GM12878 (cell line): ENCODE results near the gene PRDM4. TPM values are rescaled to one million over a fixed set of nuclear protein-coding genes. Genes with fewer than 3 reads are reported as not detected.

Experiments
- ATAC-seq: fragments of 200-7000 bp; cut with Tn5 transposase; 3 replicates; pipeline ENCODE4 v1.9.1; 2020; ENCODE audit warnings: mild to moderate bottlenecking, moderate library complexity
- Bru-seq: library from RNA; stranded (reverse); fragments of 400-500 nt; gene quantifications from one replicate; lab custom pipeline; 2021; lab: Mats Ljungman, UMichigan
- BruChase-seq, 2 experiments: library from RNA; stranded (reverse); fragments of 400-500 nt; gene quantifications; one replicate each; lab custom pipeline; 2021; lab: Mats Ljungman, UMichigan
- BruUV-seq: library from RNA; stranded (reverse); fragments of 400-500 nt; replicated peaks from 2 replicates; lab custom pipeline; 2021; lab: Mats Ljungman, UMichigan
- CTCF ChIA-PET: fragments of 300-600 bp; sonication (Branson Sonifier 250); formaldehyde crosslinking; extraction: SDS; loops from one replicate; lab custom pipeline; 2021; ENCODE audit warnings: inconsistent platforms; lab: Yijun Ruan, JAX
- POLR2A ChIA-PET: fragments of 350-600 bp; formaldehyde crosslinking; extraction: SDS; loops from one replicate; lab custom pipeline; 2021; ENCODE audit warnings: inconsistent platforms; lab: Charles Lee
- RAD21 ChIA-PET: fragments of 300-600 bp; sonication (Branson Sonifier 250); formaldehyde crosslinking; loops from one replicate; lab custom pipeline; 2023; ENCODE audit warnings: antibody characterized with exemption; ENCODE audit not compliant: unreplicated experiment; lab: Charles Lee
- SMC1A ChIA-PET: fragments of 300-600 bp; sonication (Branson Sonifier 250); formaldehyde crosslinking; loops from one replicate; lab custom pipeline; 2023; ENCODE audit not compliant: unreplicated experiment, uncharacterized antibody; lab: Charles Lee
- DNase-seq: peaks from one replicate; pipeline ENCODE4 v3.0.0-alpha.2; 2011; ENCODE audit warnings: low read depth, low spot score
- FAIRE-seq: peaks from 3 replicates; lab custom pipeline; 2011; peaks lifted over from hg19 to GRCh38; lab: Jason Lieb, UNC
- H2AFZ ChIP-seq: 2 replicates; pipeline ENCODE4 v1.6.0; 2011; ENCODE audit warnings: low read depth, low read length, control low read depth; ENCODE audit not compliant: control insufficient read depth
- H3K27ac ChIP-seq: 2 replicates; pipeline ENCODE4 v1.5.1; 2011; ENCODE audit warnings: control low read depth; ENCODE audit not compliant: control insufficient read depth, insufficient read depth
- H3K27me3 ChIP-seq, 2 experiments: replicated peaks in 1 of 2; 2 replicates each; pipeline versions ENCODE4 v1.6.0 to v1.6.1; 2011; ENCODE audit warnings: low read length in 1 of 2; ENCODE audit not compliant: control insufficient read depth in 2 of 2, insufficient read depth in 2 of 2
- H3K36me3 ChIP-seq, 2 experiments: 2 replicates each; pipeline ENCODE4 v1.5.1; 2011; ENCODE audit warnings: low read length in 1 of 2; ENCODE audit not compliant: control insufficient read depth in 2 of 2, insufficient read depth in 2 of 2
- H3K4me1 ChIP-seq: 2 replicates; pipeline ENCODE4 v1.6.1; 2011; ENCODE audit warnings: mild to moderate bottlenecking, low read length, moderate library complexity, mixed read lengths; ENCODE audit not compliant: control insufficient read depth, insufficient read depth
- H3K4me2 ChIP-seq: 2 replicates; pipeline ENCODE4 v1.6.0; 2011; ENCODE audit warnings: control low read depth; ENCODE audit not compliant: control insufficient read depth, insufficient read depth
- H3K4me3 ChIP-seq: fragments of 200-600 bp; sonication (generic); 2 replicates; pipeline ENCODE4 v1.5.1; 2016
- H3K79me2 ChIP-seq: 2 replicates; pipeline ENCODE4 v1.6.0; 2011; ENCODE audit warnings: low read length; ENCODE audit not compliant: control insufficient read depth, insufficient read depth
- H3K9ac ChIP-seq: 2 replicates; pipeline ENCODE4 v1.8.0; 2011; ENCODE audit warnings: low read length, control low read depth, mixed read lengths; ENCODE audit not compliant: control insufficient read depth, insufficient read depth
- H3K9me3 ChIP-seq: replicated peaks from 3 replicates; pipeline ENCODE4 v1.5.1; 2011; ENCODE audit warnings: mild to moderate bottlenecking, low read length; ENCODE audit not compliant: control insufficient read depth, insufficient read depth
- H4K20me1 ChIP-seq: 2 replicates; pipeline ENCODE4 v1.6.0; 2011; ENCODE audit not compliant: control insufficient read depth, insufficient read depth
- MLLT1 ChIP-seq: fragments of 450-650 bp; IDR thresholded peaks from 2 replicates; pipeline ENCODE4 v1.6.1; 2016; ENCODE audit warnings: mild to moderate bottlenecking
- MTA3 ChIP-seq: IDR thresholded peaks from 2 replicates; pipeline ENCODE4 v1.6.1; 2012; ENCODE audit warnings: low read length, inconsistent platforms, borderline replicate concordance
- SMC3 ChIP-seq: IDR thresholded peaks from 2 replicates; pipeline ENCODE4 v1.6.1; 2011; ENCODE audit warnings: low read length, improper control_type of control experiment, borderline replicate concordance
- WRNIP1 ChIP-seq: IDR thresholded peaks from 2 replicates; pipeline ENCODE4 v1.6.1; 2011; ENCODE audit warnings: low read depth, low read length, improper control_type of control experiment, borderline replicate concordance
- ZSCAN29 ChIP-seq: fragments of 450-650 bp; IDR thresholded peaks from 2 replicates; pipeline ENCODE4 v1.6.1; 2017; ENCODE audit warnings: mild to moderate bottlenecking, moderate library complexity
- WGBS: methylation state at CpG from one replicate; pipeline ENCODE4 v1.1.6; 2016; ENCODE audit warnings: low lambda C conversion rate; ENCODE audit not compliant: insufficient replicate concordance, insufficient coverage; ENCODE audit errors: missing lambda C conversion rate; 5-methylcytosine and 5-hydroxymethylcytosine counted together
- in situ Hi-C: fragments of 300-500 bp; cut with MboI; formaldehyde crosslinking; loops from 9 replicates; pipeline ENCODE4 v1.14.3; 2018; ENCODE audit warnings: mixed read lengths
- intact Hi-C: fragments of 100-400 bp; cut with micrococcal nuclease; formaldehyde crosslinking; loops from one replicate; pipeline ENCODE4 v1.14.2; 2022; ENCODE audit not compliant: unreplicated experiment
- long read RNA-seq, 2 experiments: library from polyadenylated mRNA; unstranded; transcript quantifications; one replicate each; pipeline ENCODE4 v2.0.0, GENCODE V29; 2019 to 2020
- polyA minus RNA-seq, 3 experiments: library from RNA; depleted of rRNA, polyadenylated mRNA; stranded (reverse); fragments of >200 nt; gene quantifications; 2 replicates each; pipeline ENCODE4 v1.2.3, GENCODE V29; 2011
- polyA plus RNA-seq, 11 experiments: library from polyadenylated mRNA; depleted of rRNA in 4 of 11; unstranded in 6 of 11; stranded (reverse) in 5 of 11; fragments of >200 nt; fragmentation: Nextera tagmentation in 4 of 11; fragmentation: Illumina TruSeq in 1 of 11; extraction: Ambion mirVana in 4 of 11; extraction: Trizol in 1 of 11; gene quantifications; 1 replicate in 1 of 11; 2 replicates in 10 of 11; pipeline versions ENCODE4 v1.2.1 to v1.2.3, GENCODE V29; 2011 to 2016; ENCODE audit warnings: inconsistent platforms in 2 of 11, missing spikeins in 2 of 11, low read depth in 1 of 11
- total RNA-seq, 4 experiments: library from RNA; depleted of rRNA in 3 of 4; stranded (reverse); fragments of >200 nt in 3 of 4; fragmentation: Illumina TruSeq in 1 of 4; extraction: Trizol in 1 of 4; gene quantifications; 2 replicates each; pipeline versions ENCODE4 v1.2.1 to v1.2.3, GENCODE V29; 2013 to 2021
- TF ChIP-seq, protein P1 (sequence below): IDR thresholded peaks from 2 replicates; pipeline ENCODE4 v1.6.1; 2011; ENCODE audit warnings: borderline replicate concordance, low read depth, mild to moderate bottlenecking, moderate library complexity, low read length; ENCODE audit not compliant: insufficient read depth, poor library complexity, severe bottlenecking
- TF ChIP-seq, protein P2 (sequence below), 3 experiments: IDR thresholded peaks in 2 of 3; conservative IDR thresholded peaks in 1 of 3; 2 replicates each; pipeline ENCODE4 v1.5.1; 2011; ENCODE audit warnings: low read depth in 3 of 3, low read length in 3 of 3, mild to moderate bottlenecking in 3 of 3, control low read depth in 2 of 3, moderate library complexity in 2 of 3, inconsistent platforms in 1 of 3, mixed read lengths in 1 of 3; ENCODE audit not compliant: control insufficient read depth in 2 of 3, insufficient read depth in 1 of 3; ENCODE audit errors: extremely low read depth in 1 of 3

The PRDM4 gene
- 62.0 and 66.5 TPM in 2 replicates for total RNA-seq (2013; cell fraction: nucleolus; rRNA removed)
- total RNA-seq (2014; rRNA removed) (16.9 and 19.9 TPM in 2 replicates), total RNA-seq (2014; rRNA removed; fragmentation: Illumina TruSeq; extraction: Trizol) (15.0 and 15.4 TPM in 2 replicates), total RNA-seq (2021) (20.0 and 22.0 TPM in 2 replicates), polyA plus RNA-seq (2011; rRNA removed) (18.8 and 22.2 TPM in 2 replicates), polyA plus RNA-seq (2014; fragmentation: Illumina TruSeq; extraction: Trizol) (18.8 and 27.0 TPM in 2 replicates), polyA plus RNA-seq (2014; fragmentation: Nextera tagmentation; extraction: Ambion mirVana) (1 to 10 TPM; 5.1 to 5.9 TPM), polyA plus RNA-seq (2014; rRNA removed) (12.4 and 14.6 TPM in 2 replicates), polyA plus RNA-seq (2016; fragmentation: Nextera tagmentation; extraction: Ambion mirVana) (10 to 100 TPM; 12.2 to 13.9 TPM), polyA minus RNA-seq (2011; rRNA and poly(A)+ RNA removed) (22.3 and 28.3 TPM in 2 replicates), Bru-seq, nascent RNA (percentile 89 among the genes with signal in this experiment), BruChase-seq, experiment 1, labeled RNA remaining after a 6-hour chase (percentile 74 among the genes with signal in this experiment), BruChase-seq, experiment 2, labeled RNA remaining after a 2-hour chase (percentile 86 among the genes with signal in this experiment)
- 8.6 TPM for polyA plus RNA-seq (2011; ENCODE audit: low read depth)
- polyA plus RNA-seq (2011; cell fraction: cytosol; rRNA removed) = 17.3 and 18.5 TPM in 2 replicates
- 22.2 and 24.6 TPM in 2 replicates for polyA plus RNA-seq (2011; cell fraction: nucleus; rRNA removed)
- 8.9 and 9.4 TPM in 2 replicates for polyA plus RNA-seq (2012)
- 9.2 and 15.5 TPM in 2 replicates for polyA minus RNA-seq (2011; cell fraction: cytosol; rRNA and poly(A)+ RNA removed)
- 18.7 and 28.6 TPM in 2 replicates for polyA minus RNA-seq (2011; cell fraction: nucleus; rRNA and poly(A)+ RNA removed)
- long read RNA-seq, experiment 1, full-length matches to known transcripts = 2 of 4 reads
- long read RNA-seq, experiment 1, partial matches to known transcripts = 1 of 4 reads
- long read RNA-seq, experiment 1, other reads (novel, unspliced or antisense) = 1 of 4 reads
- long read RNA-seq, experiment 2, partial matches to known transcripts = 8 of 12 reads
- long read RNA-seq, experiment 2, other reads (novel, unspliced or antisense) = 4 of 12 reads

DNA sequence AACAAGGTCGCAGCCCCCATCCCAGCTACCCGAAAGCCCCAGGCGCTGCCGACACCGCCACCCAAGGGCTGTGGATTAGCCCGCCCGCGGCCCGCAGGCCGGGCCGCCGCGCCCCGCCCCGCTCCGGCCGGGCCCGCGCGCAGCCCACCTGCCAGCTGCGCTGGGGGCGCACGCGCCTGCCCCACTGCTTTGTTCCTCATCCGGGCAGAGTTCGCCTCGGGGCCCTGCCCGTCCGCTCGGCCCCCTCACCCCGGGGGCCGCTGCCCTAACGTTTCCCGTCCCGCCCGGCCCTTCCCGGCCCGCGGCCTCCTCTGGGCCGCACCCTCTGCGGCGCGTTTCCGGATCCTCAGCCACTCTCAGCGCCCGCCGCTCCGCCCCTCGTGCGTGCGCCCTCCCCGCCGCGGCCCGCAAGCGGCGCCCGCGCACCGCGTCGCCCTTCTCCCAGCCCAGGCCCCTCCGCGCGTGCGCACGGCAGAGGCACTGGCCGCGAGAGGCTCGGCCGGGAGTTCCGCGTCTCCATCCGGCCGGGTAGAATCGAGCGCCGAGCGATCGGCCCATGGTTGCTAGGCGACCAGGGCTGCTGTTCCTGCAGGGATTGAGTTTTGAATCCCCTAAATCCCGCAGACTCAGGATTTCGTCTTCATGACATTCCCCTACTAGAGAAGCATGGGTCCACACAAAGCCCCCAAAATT lies at the start of gene PRDM4:
Gene PRDM4 (minus strand): TSS at position 329 of the 693 bp plus-strand sequence. CDS start 622 bp downstream, outside the sequence.
- in situ Hi-C loops (no loop called here), intact Hi-C loops (loop anchor here (1.0 to 5.0 kb wide), 3 partner anchors 76 to 141 kb away; partner anchors contain the start of gene PWP1)
- Histone ChIP-seq H4K20me1 (no peaks in the 10 kb centered on the region), H2AFZ (peak within 1 kb of the TSS; percentile 97), H3K4me3 (peak within 1 kb of the TSS; percentile 78), H3K4me1 (peaks cover 3% of the 10 kb centered on the region; the same call in 1 of the 2 replicates), H3K9ac (peak within 1 kb of the TSS; percentile 73), H3K79me2 (peaks cover 26% of the 10 kb centered on the region), H3K36me3 (peaks cover 2 to 5% of the 10 kb centered on the region in 2 experiments), H3K4me2 (peak within 1 kb of the TSS; percentile 97), H3K9me3 (no peaks in the 10 kb centered on the region), H3K27ac (peak within 1 kb of the TSS; percentile 42), H3K27me3 (no peaks in the 10 kb centered on the region)
- FAIRE-seq = peak; percentile 44
- CTCF ChIA-PET = interaction anchor here (4.8 kb wide), 1 partner anchor 125 kb away, joined by 58 read pairs; no protein-coding TSS in a partner anchor
- BruUV-seq = no TSS peak
- RAD21 ChIA-PET = no interaction called here
- 3% methylated on average over 55 of the region's 83 CpGs for WGBS
- DNase-seq = peak; percentile 65
- SMC1A ChIA-PET = interaction anchor here (2.1 to 4.2 kb wide), 3 partner anchors 18 to 126 kb away, joined by 7 to 20 read pairs (median 11); no protein-coding TSS in a partner anchor
- POLR2A ChIA-PET = interaction anchor here (0.6 kb wide), 1 partner anchor 85 kb away, joined by 3 read pairs; no protein-coding TSS in a partner anchor
- ATAC-seq = peak; percentile 96
- TF ChIP-seq, protein P1, sequence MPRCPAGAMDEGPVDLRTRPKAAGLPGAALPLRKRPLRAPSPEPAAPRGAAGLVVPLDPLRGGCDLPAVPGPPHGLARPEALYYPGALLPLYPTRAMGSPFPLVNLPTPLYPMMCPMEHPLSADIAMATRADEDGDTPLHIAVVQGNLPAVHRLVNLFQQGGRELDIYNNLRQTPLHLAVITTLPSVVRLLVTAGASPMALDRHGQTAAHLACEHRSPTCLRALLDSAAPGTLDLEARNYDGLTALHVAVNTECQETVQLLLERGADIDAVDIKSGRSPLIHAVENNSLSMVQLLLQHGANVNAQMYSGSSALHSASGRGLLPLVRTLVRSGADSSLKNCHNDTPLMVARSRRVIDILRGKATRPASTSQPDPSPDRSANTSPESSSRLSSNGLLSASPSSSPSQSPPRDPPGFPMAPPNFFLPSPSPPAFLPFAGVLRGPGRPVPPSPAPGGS = peak; percentile 9
- TF ChIP-seq SMC3 (peak; percentile 64), MTA3 (no peak), MLLT1 (peak; percentile 100), WRNIP1 (no peak), ZSCAN29 (no peak)
- TF ChIP-seq, protein P2, sequence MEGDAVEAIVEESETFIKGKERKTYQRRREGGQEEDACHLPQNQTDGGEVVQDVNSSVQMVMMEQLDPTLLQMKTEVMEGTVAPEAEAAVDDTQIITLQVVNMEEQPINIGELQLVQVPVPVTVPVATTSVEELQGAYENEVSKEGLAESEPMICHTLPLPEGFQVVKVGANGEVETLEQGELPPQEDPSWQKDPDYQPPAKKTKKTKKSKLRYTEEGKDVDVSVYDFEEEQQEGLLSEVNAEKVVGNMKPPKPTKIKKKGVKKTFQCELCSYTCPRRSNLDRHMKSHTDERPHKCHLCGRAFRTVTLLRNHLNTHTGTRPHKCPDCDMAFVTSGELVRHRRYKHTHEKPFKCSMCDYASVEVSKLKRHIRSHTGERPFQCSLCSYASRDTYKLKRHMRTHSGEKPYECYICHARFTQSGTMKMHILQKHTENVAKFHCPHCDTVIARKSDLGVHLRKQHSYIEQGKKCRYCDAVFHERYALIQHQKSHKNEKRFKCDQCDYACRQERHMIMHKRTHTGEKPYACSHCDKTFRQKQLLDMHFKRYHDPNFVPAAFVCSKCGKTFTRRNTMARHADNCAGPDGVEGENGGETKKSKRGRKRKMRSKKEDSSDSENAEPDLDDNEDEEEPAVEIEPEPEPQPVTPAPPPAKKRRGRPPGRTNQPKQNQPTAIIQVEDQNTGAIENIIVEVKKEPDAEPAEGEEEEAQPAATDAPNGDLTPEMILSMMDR (IDR thresholded peaks at IDR 0.05 in 2 of 3, conservative IDR thresholded peaks at IDR 0.05 in 1 of 3; ENCODE audit: control insufficient read depth in 2 of 3, extremely low read depth in 1 of 3, insufficient read depth in 1 of 3, low read depth in 3 of 3, low read length in 3 of 3) = peak; percentile 28 to 82 (median 73); a peak in 5 of 6 replicates
